Omental fat pad (tissue), 4 donors: ENCODE measurements around the gene PLXNA2. TPM values are rescaled to one million over a fixed set of nuclear protein-coding genes. Genes with fewer than 3 reads are reported as not detected.

Experiments
- ATAC-seq: fragments of 150-250 bp; one replicate; pipeline ENCODE4 v1.9.1; 2016; ENCODE audit warnings: mild to moderate bottlenecking, moderate library complexity; ENCODE audit not compliant: low FRiP score
- DNase-seq: peaks from one replicate; pipeline ENCODE4 v3.0.0-alpha.2; 2019; ENCODE audit warnings: low spot score
- CTCF ChIP-seq, 3 donors: fragments of 450-650 bp; IDR thresholded peaks; one replicate each; pipeline ENCODE4 v1.5.1; 2016 to 2017; ENCODE audit warnings: antibody characterized with exemption in 3 of 3, mild to moderate bottlenecking in 3 of 3, moderate library complexity in 2 of 3
- total RNA-seq, 4 donors: library from RNA; depleted of rRNA; stranded (reverse); fragments of >200 nt; gene quantifications; one replicate each; pipeline ENCODE4 v1.1.0, GENCODE V29; 2016

Gene PLXNA2
- total RNA-seq, 4 donors from 2014 or later = 21.7 to 67.9 (median 36.8) TPM

- no peak for TF ChIP-seq CTCF (IDR thresholded peaks at IDR 0.05)
- ATAC-seq = no peak
Observed at GRCh38 chr1:208129487-208129886, 114.7 kb downstream of the PLXNA2 start.

GRCh38 chr1:208129060-208129459, 115.1 kb downstream of the PLXNA2 start:
- TF ChIP-seq CTCF (IDR thresholded peaks at IDR 0.05) = no peak
- ATAC-seq (no peak), DNase-seq (no peak)

More at GRCh38 chr1:208129487-208129886, 114.7 kb downstream of the PLXNA2 start:
- DNase-seq = no peak

- no peak for DNase-seq
- ATAC-seq = no peak
- TF ChIP-seq CTCF (IDR thresholded peaks at IDR 0.05) = no peak
Observed at GRCh38 chr1:208127792-208128529, 116.2 kb downstream of the PLXNA2 start.

GRCh38 chr1:208127284-208127683, 116.9 kb downstream of the PLXNA2 start:
- ATAC-seq (no peak), DNase-seq (no peak)
- no peak for TF ChIP-seq CTCF (IDR thresholded peaks at IDR 0.05)

- DNase-seq (no peak), ATAC-seq (no peak)
- TF ChIP-seq CTCF (IDR thresholded peaks at IDR 0.05) = no peak
Observed at GRCh38 chr1:208126108-208126507, 118.1 kb downstream of the PLXNA2 start.

- no peak for DNase-seq
- TF ChIP-seq CTCF (IDR thresholded peaks at IDR 0.05) = no peak
- no peak for ATAC-seq
Observed at GRCh38 chr1:208122612-208123358, 121.4 kb downstream of the PLXNA2 start.
